Loucy (cell line): ENCODE measurements around the gene TEX101.
"Not testable (repeated sequence)": the region's sequence is repeated elsewhere in the genome, so short reads cannot be mapped to it uniquely, and the experiment has no call there.

ENCODE experiments used
- H2AFZ ChIP-seq: fragments of 200-600 bp; sonication (generic); 2 replicates; pipeline ENCODE4 v1.6.0; 2016; ENCODE audit warnings: antibody characterized with exemption, mild to moderate bottlenecking, low read length, moderate library complexity
- H3F3A ChIP-seq: fragments of 200-600 bp; 2 replicates; pipeline ENCODE4 v1.6.0; 2016; ENCODE audit warnings: antibody characterized with exemption, low read depth, mild to moderate bottlenecking
- H3K27me3 ChIP-seq: fragments of 200-600 bp; sonication (generic); 2 replicates; pipeline ENCODE4 v1.6.1; 2014; ENCODE audit warnings: low read length, mild to moderate bottlenecking; ENCODE audit not compliant: insufficient read depth, poor library complexity, severe bottlenecking
- H3K36me3 ChIP-seq: fragments of 200-600 bp; sonication (generic); 2 replicates; pipeline ENCODE4 v1.6.1; 2016; ENCODE audit warnings: low read length; ENCODE audit not compliant: insufficient read depth
- H3K4me1 ChIP-seq: fragments of 200-600 bp; sonication (generic); 2 replicates; pipeline ENCODE4 v1.5.1; 2014; ENCODE audit warnings: low read length, mild to moderate bottlenecking; ENCODE audit not compliant: insufficient read depth, poor library complexity, severe bottlenecking
- H3K4me2 ChIP-seq: fragments of 200-600 bp; sonication (generic); 2 replicates; pipeline ENCODE4 v1.6.0; 2014; ENCODE audit warnings: antibody characterized with exemption, low read length, low read depth, mild to moderate bottlenecking; ENCODE audit not compliant: poor library complexity, severe bottlenecking
- H3K4me3 ChIP-seq: fragments of 200-600 bp; sonication (generic); 2 replicates; pipeline ENCODE4 v1.5.1; 2014; ENCODE audit warnings: low read length, mild to moderate bottlenecking, mixed read lengths; ENCODE audit not compliant: poor library complexity, severe bottlenecking
- H3K79me2 ChIP-seq: fragments of 200-600 bp; sonication (generic); 2 replicates; pipeline ENCODE4 v1.6.1; 2014; ENCODE audit warnings: low read length; ENCODE audit not compliant: insufficient read depth
- H3K9ac ChIP-seq: fragments of 200-600 bp; sonication (generic); 2 replicates; pipeline ENCODE4 v1.6.0; 2014; ENCODE audit warnings: mild to moderate bottlenecking, low read depth, low read length, moderate library complexity; ENCODE audit not compliant: poor library complexity, severe bottlenecking
- H3K9me2 ChIP-seq: fragments of 200-600 bp; sonication (generic); replicated peaks from 2 replicates; pipeline ENCODE4 v1.6.1; 2016; ENCODE audit warnings: low read depth, low read length, mixed read lengths
- H3K9me3 ChIP-seq: fragments of 200-600 bp; sonication (generic); 2 replicates; pipeline ENCODE4 v1.6.1; 2014; ENCODE audit warnings: mild to moderate bottlenecking, antibody characterized with exemption, low read length, low read depth; ENCODE audit not compliant: insufficient read depth
- H4K20me1 ChIP-seq: fragments of 200-600 bp; sonication (generic); 2 replicates; pipeline ENCODE4 v1.6.0; 2014; ENCODE audit warnings: antibody characterized with exemption, low read length, mild to moderate bottlenecking; ENCODE audit not compliant: insufficient read depth, poor library complexity, severe bottlenecking
- CTCF ChIP-seq: fragments of 200-600 bp; sonication (generic); conservative IDR thresholded peaks from 2 replicates; pipeline ENCODE4 v1.5.1; 2014; ENCODE audit warnings: mild to moderate bottlenecking, antibody characterized with exemption, low read length
- EZH2phosphoT487 ChIP-seq: fragments of 200-600 bp; IDR thresholded peaks from 2 replicates; pipeline ENCODE4 v1.6.1; 2018; ENCODE audit warnings: antibody characterized with exemption, mild to moderate bottlenecking, moderate library complexity, borderline replicate concordance

Gene TEX101

GRCh38 chr19:43380771-43381386 is 33.8 kb upstream of the TEX101 start:
- Histone ChIP-seq H3F3A (no peaks in the 10 kb centered on the region), H3K36me3 (no peaks in the 10 kb centered on the region), H3K4me3 (no peak overlapping the region), H3K4me2 (no peak overlapping the region), H4K20me1 (no peaks in the 10 kb centered on the region), H3K9me2 (no peaks in the 10 kb centered on the region), H3K9me3 (no peaks in the 10 kb centered on the region), H3K4me1 (no peaks in the 10 kb centered on the region), H3K79me2 (no peaks in the 10 kb centered on the region), H2AFZ (no peak overlapping the region), H3K9ac (no peak overlapping the region), H3K27me3 (no peaks in the 10 kb centered on the region)
- TF ChIP-seq EZH2phosphoT487: no peak
- no peak for TF ChIP-seq CTCF

- H3K36me3 ChIP-seq, H3K4me3 ChIP-seq, H3K4me2 ChIP-seq, H3F3A ChIP-seq, H3K9me2 ChIP-seq, H3K27me3 ChIP-seq, H3K9ac ChIP-seq, H3K4me1 ChIP-seq, H2AFZ ChIP-seq, H3K79me2 ChIP-seq, H4K20me1 ChIP-seq, H3K9me3 ChIP-seq: not testable (repeated sequence)
These were observed 32.0 kb upstream of the TEX101 start for GRCh38 chr19:43382586-43383216.

GRCh38 chr19:43383254-43383653 is 31.4 kb upstream of the TEX101 start:
- H3K9me2 ChIP-seq, H3F3A ChIP-seq, H4K20me1 ChIP-seq, H3K4me1 ChIP-seq, H3K9ac ChIP-seq, H2AFZ ChIP-seq, H3K4me2 ChIP-seq, H3K4me3 ChIP-seq, H3K27me3 ChIP-seq, H3K79me2 ChIP-seq, H3K36me3 ChIP-seq, H3K9me3 ChIP-seq: not testable (repeated sequence)

GRCh38 chr19:43383759-43384158 is 30.9 kb upstream of the TEX101 start:
- not testable (repeated sequence) for H3K9ac ChIP-seq, H3K4me3 ChIP-seq, H3K4me1 ChIP-seq, H3K27me3 ChIP-seq, H3F3A ChIP-seq, H2AFZ ChIP-seq, H3K9me3 ChIP-seq, H3K36me3 ChIP-seq, H3K79me2 ChIP-seq, H4K20me1 ChIP-seq, H3K4me2 ChIP-seq, H3K9me2 ChIP-seq

- H3K4me2 ChIP-seq, H2AFZ ChIP-seq, H3K9ac ChIP-seq, H3K9me3 ChIP-seq, H4K20me1 ChIP-seq, H3K4me3 ChIP-seq, H3F3A ChIP-seq, H3K36me3 ChIP-seq, H3K4me1 ChIP-seq, H3K9me2 ChIP-seq, H3K79me2 ChIP-seq, H3K27me3 ChIP-seq: not testable (repeated sequence)
These were observed 23.7 kb upstream of the TEX101 start for GRCh38 chr19:43390903-43391551.

GRCh38 chr19:43391552-43391935 is 23.1 kb upstream of the TEX101 start:
- H3K9me2 ChIP-seq, H3K9me3 ChIP-seq, H3K36me3 ChIP-seq, H3K4me1 ChIP-seq, H3K4me2 ChIP-seq, H3K79me2 ChIP-seq, H3K4me3 ChIP-seq, H2AFZ ChIP-seq, H3K9ac ChIP-seq, H4K20me1 ChIP-seq, H3K27me3 ChIP-seq, H3F3A ChIP-seq: not testable (repeated sequence)
